Astrocyte (in vitro differentiated cells and primary cell): ENCODE measurements around the gene LIMK1. TPM values are rescaled to one million over a fixed set of nuclear protein-coding genes. Genes with fewer than 3 reads are reported as not detected.

Experiments used
- DNase-seq: peaks from one replicate; pipeline ENCODE4 v3.0.0-alpha.2; 2010; ENCODE audit warnings: low read depth
- FAIRE-seq: peaks from 2 replicates; lab custom pipeline; 2011; peaks lifted over from hg19 to GRCh38; lab: Jason Lieb, UNC
- H2AFZ ChIP-seq: 2 replicates; pipeline ENCODE4 v1.6.0; 2012; ENCODE audit warnings: low read depth, low read length, inconsistent platforms
- H3K27ac ChIP-seq: 2 replicates; pipeline ENCODE4 v1.5.1; 2011; ENCODE audit warnings: low read depth, low read length, inconsistent platforms
- H3K27me3 ChIP-seq: 2 replicates; pipeline ENCODE4 v1.6.0; 2011; ENCODE audit warnings: low read length, inconsistent platforms; ENCODE audit not compliant: insufficient read depth
- H3K36me3 ChIP-seq: 2 replicates; pipeline ENCODE4 v1.5.1; 2011; ENCODE audit warnings: low read length, inconsistent platforms; ENCODE audit not compliant: insufficient read depth
- H3K4me1 ChIP-seq: 2 replicates; pipeline ENCODE4 v1.5.1; 2011; ENCODE audit warnings: low read length, inconsistent platforms; ENCODE audit not compliant: insufficient read depth
- H3K4me2 ChIP-seq: 2 replicates; pipeline ENCODE4 v1.6.0; 2012; ENCODE audit warnings: low read length, inconsistent platforms
- H3K4me3 ChIP-seq: 2 replicates; pipeline ENCODE4 v1.5.1; 2011; ENCODE audit warnings: low read depth, mild to moderate bottlenecking, low read length, inconsistent platforms; ENCODE audit not compliant: insufficient read depth
- H3K79me2 ChIP-seq: 2 replicates; pipeline ENCODE4 v1.6.0; 2012; ENCODE audit warnings: mild to moderate bottlenecking, low read length, inconsistent platforms; ENCODE audit not compliant: insufficient read depth
- H3K9ac ChIP-seq: 2 replicates; pipeline ENCODE4 v1.6.0; 2012; ENCODE audit warnings: mild to moderate bottlenecking, low read length, inconsistent platforms
- H3K9me3 ChIP-seq: 2 replicates; pipeline ENCODE4 v1.5.1; 2012; ENCODE audit warnings: low read depth, mild to moderate bottlenecking, low read length, inconsistent platforms; ENCODE audit not compliant: insufficient read depth
- H4K20me1 ChIP-seq: 2 replicates; pipeline ENCODE4 v1.6.0; 2012; ENCODE audit warnings: low read length, inconsistent platforms; ENCODE audit not compliant: insufficient read depth
- H3K27ac Mint-ChIP-seq: one replicate; pipeline ENCODE4 v1.8.0; 2021; ENCODE audit warnings: mild to moderate bottlenecking, mixed read lengths; ENCODE audit not compliant: unreplicated experiment
- H3K27me3 Mint-ChIP-seq: one replicate; pipeline ENCODE4 v1.8.0; 2021; ENCODE audit warnings: low read depth, mixed read lengths; ENCODE audit not compliant: unreplicated experiment
- H3K36me3 Mint-ChIP-seq: one replicate; pipeline ENCODE4 v1.8.0; 2021; ENCODE audit warnings: low read depth, mixed read lengths; ENCODE audit not compliant: unreplicated experiment
- H3K4me1 Mint-ChIP-seq: one replicate; pipeline ENCODE4 v1.8.0; 2021; ENCODE audit warnings: low read depth, mixed read lengths; ENCODE audit not compliant: unreplicated experiment
- H3K4me3 Mint-ChIP-seq: one replicate; pipeline ENCODE4 v1.8.0; 2021; ENCODE audit warnings: mild to moderate bottlenecking, moderate library complexity, mixed read lengths; ENCODE audit not compliant: unreplicated experiment
- H3K9me3 Mint-ChIP-seq: one replicate; pipeline ENCODE4 v1.8.0; 2021; ENCODE audit warnings: mild to moderate bottlenecking, mixed read lengths; ENCODE audit not compliant: unreplicated experiment
- CTCF ChIP-seq: IDR thresholded peaks from 2 replicates; pipeline ENCODE4 v1.5.1; 2011; ENCODE audit warnings: low read depth, mild to moderate bottlenecking, inconsistent platforms, low read length, moderate library complexity; ENCODE audit not compliant: insufficient read depth
- EZH2 ChIP-seq: IDR thresholded peaks from 2 replicates; pipeline ENCODE4 v1.6.1; 2012; ENCODE audit warnings: mild to moderate bottlenecking, low read length, inconsistent platforms; ENCODE audit not compliant: insufficient read depth
- total RNA-seq: library from RNA; stranded (reverse); gene quantifications from 2 replicates; pipeline ENCODE4 v1.2.1, GENCODE V29; 2021

The LIMK1 gene
- total RNA-seq, 1 donor from 2014 or later, result 67.8 TPM

DNA sequence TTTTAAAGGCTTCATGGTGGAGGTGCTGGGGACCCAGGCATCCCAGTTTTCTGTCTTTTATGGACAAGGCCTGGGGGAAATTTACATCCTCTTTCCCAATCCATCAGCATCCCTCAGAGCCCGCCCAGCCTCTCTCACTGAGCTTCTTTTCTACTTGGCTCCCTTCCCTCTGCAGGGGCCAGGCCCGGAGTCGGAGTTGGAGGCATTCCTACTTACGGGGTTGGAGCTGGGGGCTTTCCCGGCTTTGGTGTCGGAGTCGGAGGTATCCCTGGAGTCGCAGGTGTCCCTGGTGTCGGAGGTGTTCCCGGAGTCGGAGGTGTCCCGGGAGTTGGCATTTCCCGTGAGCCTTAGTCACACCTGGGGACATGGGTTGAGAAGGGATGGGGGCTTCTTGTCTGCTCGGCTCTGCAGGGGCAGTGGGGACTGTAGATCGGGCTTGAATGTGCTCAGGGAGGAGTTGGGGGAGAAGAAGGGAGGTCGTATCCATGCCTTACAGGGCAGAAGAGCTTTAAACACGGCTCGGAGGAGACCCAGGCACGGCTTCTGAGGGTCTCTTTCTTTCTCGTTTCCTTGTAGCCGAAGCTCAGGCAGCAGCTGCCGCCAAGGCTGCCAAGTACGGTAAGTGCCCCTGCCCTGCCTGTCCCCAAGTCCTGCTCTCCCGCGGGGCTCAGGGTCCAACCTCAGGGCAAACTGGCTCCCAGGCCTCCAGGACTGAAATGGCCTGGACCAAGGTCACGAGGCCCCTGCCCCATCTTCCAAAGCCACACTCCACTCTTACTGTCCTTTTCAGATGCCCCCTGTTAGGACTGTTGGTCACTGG is 27.3 kb upstream of the LIMK1 start:
- no peak overlapping the region for H3K9ac ChIP-seq
- TF ChIP-seq EZH2, result no peak
- no peak for TF ChIP-seq CTCF
- no peak for FAIRE-seq
- no peak overlapping the region for H3K4me3 ChIP-seq
- H3K27me3 ChIP-seq, result no peaks in the 10 kb centered on the region
- H3K4me2 ChIP-seq, result no peak overlapping the region
- Mint-ChIP-seq H3K4me3 (no peak overlapping the region), H3K36me3 (no peaks in the 10 kb centered on the region), H3K4me1 (peaks cover 3% of the 10 kb centered on the region), H3K27ac (no peak overlapping the region), H3K27me3 (peaks cover 36% of the 10 kb centered on the region), H3K9me3 (no peaks in the 10 kb centered on the region)
- peaks cover 3% of the 10 kb centered on the region for H3K4me1 ChIP-seq
- no peaks in the 10 kb centered on the region for H3K36me3 ChIP-seq
- no peak overlapping the region for H3K27ac ChIP-seq
- no peaks in the 10 kb centered on the region for H4K20me1 ChIP-seq
- H3K9me3 ChIP-seq, result no peaks in the 10 kb centered on the region
- no peaks in the 10 kb centered on the region for H3K79me2 ChIP-seq
- no peak overlapping the region for H2AFZ ChIP-seq
- DNase-seq, result no peak

DNA sequence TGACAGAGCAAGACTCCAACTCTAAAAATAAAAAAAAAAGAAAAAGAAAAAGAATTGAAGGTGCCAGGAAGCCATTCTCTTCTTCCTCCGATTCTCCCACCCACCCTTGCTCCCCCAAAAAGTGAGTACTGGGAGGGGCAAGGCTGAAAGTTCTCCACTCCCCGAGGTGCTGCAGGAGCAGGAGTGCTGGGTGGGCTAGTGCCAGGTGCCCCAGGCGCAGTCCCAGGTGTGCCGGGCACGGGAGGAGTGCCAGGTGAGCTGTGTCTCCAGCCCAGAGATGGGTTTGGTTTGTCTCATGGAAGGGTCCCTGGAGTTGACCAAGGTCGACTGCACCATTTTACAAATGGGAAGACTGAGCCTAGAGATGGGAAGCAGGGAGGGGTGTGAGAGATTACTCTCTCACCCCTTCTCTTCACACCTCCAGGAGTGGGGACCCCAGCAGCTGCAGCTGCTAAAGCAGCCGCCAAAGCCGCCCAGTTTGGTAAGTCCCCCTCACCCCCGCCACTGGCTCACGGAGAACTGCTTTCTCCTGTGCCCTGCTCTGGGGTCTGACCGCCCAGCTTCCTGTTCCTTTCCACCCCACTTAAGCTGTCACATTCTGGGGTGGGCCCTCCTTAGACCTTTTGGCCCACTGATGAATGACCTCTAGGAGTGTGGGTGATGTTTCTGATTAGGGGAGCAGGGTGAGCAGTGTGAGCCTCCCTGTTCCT is 26.2 kb upstream of the LIMK1 start:
- no peak for DNase-seq
- TF ChIP-seq CTCF, result no peak
- TF ChIP-seq EZH2, result no peak
- no peaks in the 10 kb centered on the region for H3K27me3 ChIP-seq
- no peak overlapping the region for H2AFZ ChIP-seq
- Mint-ChIP-seq H3K27ac (no peak overlapping the region), H3K27me3 (peaks cover 28% of the 10 kb centered on the region), H3K4me3 (no peak overlapping the region), H3K36me3 (no peaks in the 10 kb centered on the region), H3K4me1 (no peaks in the 10 kb centered on the region), H3K9me3 (no peaks in the 10 kb centered on the region)
- H3K79me2 ChIP-seq, result no peaks in the 10 kb centered on the region
- H3K36me3 ChIP-seq, result no peaks in the 10 kb centered on the region
- H4K20me1 ChIP-seq, result no peaks in the 10 kb centered on the region
- peaks cover 11% of the 10 kb centered on the region for H3K4me1 ChIP-seq
- no peaks in the 10 kb centered on the region for H3K9me3 ChIP-seq
- H3K27ac ChIP-seq, result no peak overlapping the region
- FAIRE-seq, result no peak
- no peak overlapping the region for H3K9ac ChIP-seq
- H3K4me2 ChIP-seq, result no peak overlapping the region
- H3K4me3 ChIP-seq, result no peak overlapping the region

DNA sequence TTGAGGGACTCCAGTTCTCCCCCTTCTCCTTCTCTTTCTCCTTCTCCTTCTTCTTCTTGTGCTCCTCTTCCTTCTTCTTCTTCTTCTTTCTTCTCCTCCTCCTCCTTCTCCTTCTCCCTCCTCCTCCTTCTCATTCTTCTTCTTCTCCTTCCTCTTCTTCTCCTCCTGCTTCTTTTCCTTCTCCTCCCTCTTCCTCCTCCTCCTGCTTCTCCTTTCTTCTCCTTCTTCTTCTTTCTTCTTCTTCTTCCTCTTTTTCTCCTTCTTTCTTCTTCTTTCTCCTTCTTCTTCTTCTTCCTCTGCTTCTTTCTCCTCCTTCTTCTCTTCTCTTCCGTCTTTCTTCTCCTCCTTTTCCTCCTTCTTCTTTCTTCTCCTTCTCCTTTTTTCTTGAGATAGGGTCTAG is 25.6 kb upstream of the LIMK1 start:
- Mint-ChIP-seq H3K36me3 (no peaks in the 10 kb centered on the region), H3K27me3 (peaks cover 27% of the 10 kb centered on the region), H3K4me1 (no peaks in the 10 kb centered on the region), H3K27ac (no peak overlapping the region), H3K4me3 (no peak overlapping the region), H3K9me3 (no peaks in the 10 kb centered on the region)
- Histone ChIP-seq H3K9me3 (no peaks in the 10 kb centered on the region), H3K4me1 (peaks cover 12% of the 10 kb centered on the region), H3K36me3 (no peaks in the 10 kb centered on the region), H3K27me3 (no peaks in the 10 kb centered on the region), H2AFZ (no peak overlapping the region), H3K4me2 (no peak overlapping the region), H3K27ac (no peak overlapping the region), H3K9ac (no peak overlapping the region), H3K4me3 (no peak overlapping the region), H3K79me2 (no peaks in the 10 kb centered on the region), H4K20me1 (no peaks in the 10 kb centered on the region)
- DNase-seq (no peak), FAIRE-seq (no peak)
- no peak for TF ChIP-seq CTCF
- TF ChIP-seq EZH2, result no peak
